OCI-LY7 (cell line): Measurements from ENCODE around the gene LDHD. TPM values are rescaled to one million over a fixed set of nuclear protein-coding genes. Genes with fewer than 3 reads are reported as not detected.

Source experiments
- Bru-seq: library from RNA; stranded (reverse); fragments of 400-500 nt; gene quantifications from one replicate; lab custom pipeline; 2021; lab: Mats Ljungman, UMichigan
- BruChase-seq, 2 experiments: library from RNA; stranded (reverse); fragments of 400-500 nt; gene quantifications; one replicate each; lab custom pipeline; 2021; lab: Mats Ljungman, UMichigan
- BruUV-seq: library from RNA; stranded (reverse); fragments of 400-500 nt; replicated peaks from 2 replicates; lab custom pipeline; 2021; lab: Mats Ljungman, UMichigan
- CTCF ChIA-PET: fragments of 300-600 bp; sonication (Branson Sonifier 250); formaldehyde crosslinking; loops from one replicate; lab custom pipeline; 2022; ENCODE audit warnings: antibody characterized with exemption; ENCODE audit not compliant: unreplicated experiment; lab: Charles Lee
- POLR2A ChIA-PET: fragments of 300-600 bp; sonication (Branson Sonifier 250); formaldehyde crosslinking; loops from one replicate; lab custom pipeline; 2022; ENCODE audit warnings: antibody characterized with exemption; lab: Charles Lee
- DNase-seq: peaks from one replicate; pipeline ENCODE4 v3.0.0-alpha.2; 2015; ENCODE audit warnings: low spot score
- H2AFZ ChIP-seq: fragments of 200-600 bp; sonication (generic), shearing (Covaris generic); 2 replicates; pipeline ENCODE4 v1.6.1; 2014; ENCODE audit warnings: mild to moderate bottlenecking, antibody characterized with exemption, low read length, moderate library complexity
- H3K27ac ChIP-seq: fragments of 200-600 bp; sonication (generic); 2 replicates; pipeline ENCODE4 v1.5.1; 2014; ENCODE audit warnings: mixed run types, low read depth, mild to moderate bottlenecking, moderate library complexity, low read length, inconsistent platforms; ENCODE audit not compliant: poor library complexity, severe bottlenecking
- H3K36me3 ChIP-seq: fragments of 200-600 bp; sonication (generic); 2 replicates; pipeline ENCODE4 v1.6.1; 2014; ENCODE audit warnings: mild to moderate bottlenecking, antibody characterized with exemption, low read length, moderate library complexity, mixed read lengths; ENCODE audit not compliant: insufficient read depth
- H3K4me1 ChIP-seq: fragments of 200-600 bp; sonication (generic); 2 replicates; pipeline ENCODE4 v1.5.1; 2014; ENCODE audit warnings: mild to moderate bottlenecking, low read length; ENCODE audit not compliant: insufficient read depth, poor library complexity, severe bottlenecking
- H3K4me2 ChIP-seq: fragments of 200-600 bp; sonication (generic); 2 replicates; pipeline ENCODE4 v1.6.1; 2014; ENCODE audit warnings: mild to moderate bottlenecking, low read length
- H3K4me3 ChIP-seq: fragments of 200-600 bp; sonication (generic); 2 replicates; pipeline ENCODE4 v1.5.1; 2014; ENCODE audit warnings: mild to moderate bottlenecking, low read depth, low read length; ENCODE audit not compliant: poor library complexity, severe bottlenecking
- H3K79me2 ChIP-seq: fragments of 200-600 bp; sonication (generic); 2 replicates; pipeline ENCODE4 v1.6.1; 2016; ENCODE audit warnings: low read depth, mild to moderate bottlenecking, low read length, moderate library complexity, mixed read lengths; ENCODE audit not compliant: insufficient read depth
- H3K9me2 ChIP-seq: fragments of 200-600 bp; sonication (generic); 2 replicates; pipeline ENCODE4 v1.6.1; 2016; ENCODE audit warnings: mild to moderate bottlenecking, low read length, mixed read lengths; ENCODE audit not compliant: insufficient read depth
- H3K9me3 ChIP-seq: fragments of 200-600 bp; sonication (generic); 2 replicates; pipeline ENCODE4 v1.6.1; 2014; ENCODE audit warnings: mild to moderate bottlenecking, mixed run types, low read length, mixed read lengths
- H4K20me1 ChIP-seq: fragments of 200-600 bp; sonication (generic); 2 replicates; pipeline ENCODE4 v1.6.1; 2014; ENCODE audit warnings: mild to moderate bottlenecking, antibody characterized with exemption, low read length, moderate library complexity, mixed read lengths; ENCODE audit not compliant: insufficient read depth
- EZH2phosphoT487 ChIP-seq: fragments of 200-600 bp; sonication (generic); IDR thresholded peaks from 2 replicates; pipeline ENCODE4 v1.6.1; 2018; ENCODE audit warnings: low read depth, borderline replicate concordance, mild to moderate bottlenecking, mixed run types, antibody characterized with exemption, low read length, moderate library complexity, mixed read lengths
- intact Hi-C: fragments of 100-400 bp; cut with micrococcal nuclease; formaldehyde crosslinking; loops from one replicate; pipeline ENCODE4 v1.10.0; 2022; ENCODE audit not compliant: unreplicated experiment
- long read RNA-seq: library from polyadenylated mRNA; stranded (forward); transcript quantifications from one replicate; pipeline ENCODE4 v2.0.0, GENCODE V29; 2022
- total RNA-seq, 2 experiments: library from RNA; depleted of rRNA in 1 of 2; stranded (reverse); fragments of >200 nt in 1 of 2; shearing (Covaris generic) in 1 of 2; gene quantifications; 2 replicates each; pipeline ENCODE4 v1.2.3, GENCODE V29; 2014 to 2022
- TF ChIP-seq, protein P1 (sequence below): fragments of 200-600 bp; sonication (generic); conservative IDR thresholded peaks from 2 replicates; pipeline ENCODE4 v1.5.1; 2014; ENCODE audit warnings: mild to moderate bottlenecking, antibody characterized with exemption, low read length, moderate library complexity, mixed read lengths

Gene LDHD
- total RNA-seq (2014; rRNA removed; shearing (Covaris generic)): 0.09 and 0.67 TPM in 2 replicates
- total RNA-seq (2022): 0.48 and 0.83 TPM in 2 replicates
- Bru-seq, nascent RNA: not detected
- not detected for BruChase-seq, experiment 1, labeled RNA remaining after a 6-hour chase
- not detected for BruChase-seq, experiment 2, labeled RNA remaining after a 2-hour chase
- long read RNA-seq, partial matches to known transcripts: 0 of 2 reads
- long read RNA-seq, other reads (novel, unspliced or antisense): 1 of 2 reads

DNA sequence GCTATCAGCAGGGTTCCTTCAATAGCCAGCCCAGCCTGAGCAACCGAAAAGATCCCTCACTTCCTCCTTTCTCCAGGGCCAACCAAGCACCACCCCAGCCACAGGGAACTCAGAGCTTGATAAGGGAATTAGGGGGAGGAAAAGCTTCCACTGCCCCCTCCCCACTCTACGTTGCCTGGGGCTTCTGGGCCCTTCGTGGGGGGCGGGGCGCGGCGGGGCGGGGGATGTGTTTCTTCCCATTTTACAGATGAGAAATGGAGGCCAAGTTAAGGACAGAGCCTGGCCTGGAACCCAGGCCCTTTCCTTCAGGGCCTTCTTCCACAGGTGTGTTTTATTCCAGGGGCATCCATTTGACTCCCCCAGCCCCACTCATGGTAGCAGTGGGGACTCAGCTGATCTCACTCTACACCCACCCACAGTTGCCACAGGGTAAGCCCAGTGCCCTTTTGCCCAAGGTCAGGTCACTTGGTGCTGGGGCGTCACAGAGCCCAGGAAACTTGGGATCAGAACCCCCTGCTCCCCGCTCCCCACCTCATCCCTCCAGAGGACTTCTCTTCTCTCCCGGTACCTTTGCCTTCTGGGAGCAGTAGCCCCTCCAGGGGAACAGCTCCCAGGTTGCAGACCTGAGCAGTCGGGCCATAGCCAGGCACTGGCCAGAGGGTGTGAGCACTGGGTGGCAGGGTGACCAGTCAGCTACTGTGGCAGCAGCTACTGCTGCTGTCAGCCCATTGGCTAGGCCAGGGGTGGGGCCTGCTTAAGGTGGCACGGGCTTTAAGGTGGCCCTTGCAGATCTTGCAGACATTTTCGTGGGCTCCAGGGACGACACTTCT, at the start of gene LDHD:
Gene LDHD (minus strand): TSS at position 700 of the 830 bp plus-strand sequence. CDS start 60 bp downstream, at position 640.
- intact Hi-C loops: no loop called here
- Histone ChIP-seq H3K4me2 (no peak within 1 kb of the TSS), H3K9me3 (0 out of 2 replicates have a peak, but pooled peaks cover under 1% of the 10 kb centered on the region), H3K4me1 (peaks cover 7% of the 10 kb centered on the region), H3K36me3 (no peaks in the 10 kb centered on the region), H3K9me2 (no peaks in the 10 kb centered on the region), H4K20me1 (no peaks in the 10 kb centered on the region), H3K27ac (no peak within 1 kb of the TSS), H3K79me2 (no peaks in the 10 kb centered on the region), H2AFZ (no peak within 1 kb of the TSS), H3K4me3 (no peak within 1 kb of the TSS)
- ChIA-PET POLR2A (interaction anchor here (1.2 kb wide), 1 partner anchor 118 kb away, joined by 3 read pairs; the partner anchor contains the start of gene ZNRF1), CTCF (no interaction called here)
- BruUV-seq: no TSS peak
- DNase-seq: no peak
- no peak for TF ChIP-seq EZH2phosphoT487
- TF ChIP-seq, protein P1, sequence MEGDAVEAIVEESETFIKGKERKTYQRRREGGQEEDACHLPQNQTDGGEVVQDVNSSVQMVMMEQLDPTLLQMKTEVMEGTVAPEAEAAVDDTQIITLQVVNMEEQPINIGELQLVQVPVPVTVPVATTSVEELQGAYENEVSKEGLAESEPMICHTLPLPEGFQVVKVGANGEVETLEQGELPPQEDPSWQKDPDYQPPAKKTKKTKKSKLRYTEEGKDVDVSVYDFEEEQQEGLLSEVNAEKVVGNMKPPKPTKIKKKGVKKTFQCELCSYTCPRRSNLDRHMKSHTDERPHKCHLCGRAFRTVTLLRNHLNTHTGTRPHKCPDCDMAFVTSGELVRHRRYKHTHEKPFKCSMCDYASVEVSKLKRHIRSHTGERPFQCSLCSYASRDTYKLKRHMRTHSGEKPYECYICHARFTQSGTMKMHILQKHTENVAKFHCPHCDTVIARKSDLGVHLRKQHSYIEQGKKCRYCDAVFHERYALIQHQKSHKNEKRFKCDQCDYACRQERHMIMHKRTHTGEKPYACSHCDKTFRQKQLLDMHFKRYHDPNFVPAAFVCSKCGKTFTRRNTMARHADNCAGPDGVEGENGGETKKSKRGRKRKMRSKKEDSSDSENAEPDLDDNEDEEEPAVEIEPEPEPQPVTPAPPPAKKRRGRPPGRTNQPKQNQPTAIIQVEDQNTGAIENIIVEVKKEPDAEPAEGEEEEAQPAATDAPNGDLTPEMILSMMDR: no peak

DNA sequence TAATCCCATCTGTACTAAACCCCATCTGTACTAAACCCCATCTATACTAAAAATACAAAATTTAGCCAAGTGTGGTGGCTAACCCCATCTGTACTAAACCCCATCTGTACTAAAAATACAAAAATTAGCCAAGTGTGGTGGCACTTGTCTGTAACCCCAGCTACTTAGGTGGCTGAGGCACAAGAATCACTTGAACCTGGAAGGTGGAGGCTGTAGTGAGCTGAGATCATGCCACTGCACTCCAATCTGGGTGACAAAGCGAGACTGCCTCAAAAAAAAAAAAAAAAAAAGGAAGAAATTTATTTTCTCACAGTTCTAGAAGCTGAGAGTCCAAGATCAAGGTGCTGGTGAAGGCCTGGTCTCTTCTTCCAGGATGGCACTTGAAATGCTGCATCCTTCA, 43.8 kb upstream of the LDHD start:
- no peak for DNase-seq
- Histone ChIP-seq H4K20me1 (no peaks in the 10 kb centered on the region), H3K4me3 (no peak overlapping the region), H3K9me2 (no peaks in the 10 kb centered on the region), H3K36me3 (peaks cover 91% of the 10 kb centered on the region), H3K4me1 (no peaks in the 10 kb centered on the region), H2AFZ (no peak overlapping the region), H3K27ac (no peak overlapping the region), H3K9me3 (peaks cover 20% of the 10 kb centered on the region; the same call in 1 of the 2 replicates), H3K4me2 (no peak overlapping the region), H3K79me2 (peaks cover 15% of the 10 kb centered on the region; the same call in 1 of the 2 replicates)
- POLR2A ChIA-PET: interaction anchor here (0.6 kb wide), 1 partner anchor 11 kb away, joined by 3 read pairs; no protein-coding TSS in a partner anchor
- no peak for TF ChIP-seq EZH2phosphoT487
- TF ChIP-seq, protein P1: no peak
- CTCF ChIA-PET: no interaction called here
- intact Hi-C loops: no loop called here
- no TSS peak for BruUV-seq
